B cell (primary cell): ENCODE measurements around the gene YEATS2. TPM values are rescaled to one million over a fixed set of nuclear protein-coding genes. Genes with fewer than 3 reads are reported as not detected.

Experiments
- ATAC-seq: fragments of 200-7000 bp; cut with Tn5 transposase; one replicate; pipeline ENCODE4 v1.10.0; 2021; ENCODE audit warnings: low read depth, mild to moderate bottlenecking, moderate number of reproducible peaks, moderate library complexity
- CTCF ChIA-PET: fragments of 350-600 bp; sonication (Branson Sonifier 250); formaldehyde crosslinking; loops from one replicate; lab custom pipeline; 2021; ENCODE audit warnings: antibody characterized with exemption, inconsistent platforms; lab: Charles Lee
- POLR2A ChIA-PET: fragments of 350-600 bp; sonication (Branson Sonifier 250); formaldehyde crosslinking; loops from one replicate; lab custom pipeline; 2021; ENCODE audit warnings: antibody characterized with exemption; lab: Charles Lee
- DNase-seq: peaks from one replicate; pipeline ENCODE4 v3.0.0; 2013
- H2AFZ ChIP-seq: 2 replicates; pipeline ENCODE4 v1.6.1; 2012; ENCODE audit warnings: mild to moderate bottlenecking, low read depth, low read length; ENCODE audit not compliant: insufficient read depth, poor library complexity, severe bottlenecking
- H3K27ac ChIP-seq, 2 donors: 1 replicate in 1 of 2; 2 replicates in 1 of 2; pipeline ENCODE4 v1.5.1; 2012 to 2013; ENCODE audit warnings: low read length in 2 of 2, mild to moderate bottlenecking in 2 of 2, moderate library complexity in 1 of 2
- H3K27me3 ChIP-seq, 4 experiments: fragments of 200-600 bp in 1 of 4; sonication (generic) in 1 of 4; replicated peaks in 1 of 4; 1 replicate in 2 of 4; 2 replicates in 2 of 4; pipeline versions ENCODE4 v1.6.1 to v1.7.0; 2013 to 2016; ENCODE audit warnings: low read length in 3 of 4, mild to moderate bottlenecking in 2 of 4, mixed read lengths in 1 of 4, moderate library complexity in 1 of 4; ENCODE audit not compliant: insufficient read depth in 4 of 4, control insufficient read depth in 3 of 4; ENCODE audit errors: control extremely low read depth in 1 of 4
- H3K36me3 ChIP-seq, 2 experiments: replicated peaks in 1 of 2; 1 replicate in 1 of 2; 2 replicates in 1 of 2; pipeline versions ENCODE4 v1.6.1 to v1.7.1; 2013; ENCODE audit warnings: low read length in 1 of 2; ENCODE audit not compliant: insufficient read depth in 2 of 2, control insufficient read depth in 1 of 2; ENCODE audit errors: control extremely low read depth in 1 of 2, extremely low read depth in 1 of 2
- H3K4me1 ChIP-seq, 2 donors: fragments of 200-600 bp in 1 of 2; sonication (generic) in 1 of 2; 1 replicate in 1 of 2; 2 replicates in 1 of 2; pipeline versions ENCODE4 v1.5.1 to v1.6.1; 2013 to 2017; ENCODE audit warnings: low read length in 2 of 2; ENCODE audit not compliant: control insufficient read depth in 2 of 2, insufficient read depth in 2 of 2
- H3K4me2 ChIP-seq: replicated peaks from 2 replicates; pipeline ENCODE3; 2012; ENCODE audit warnings: mild to moderate bottlenecking, low read depth, low read length; ENCODE audit not compliant: poor library complexity, severe bottlenecking
- H3K4me3 ChIP-seq, 5 experiments: fragments of 200-600 bp in 1 of 5; sonication (generic) in 1 of 5; 1 replicate in 3 of 5; 2 replicates in 2 of 5; pipeline versions ENCODE4 v1.5.1 to v1.7.0; 2011 to 2016; ENCODE audit warnings: low read length in 4 of 5, mild to moderate bottlenecking in 4 of 5, low read depth in 2 of 5, control low read depth in 1 of 5, moderate library complexity in 1 of 5; ENCODE audit not compliant: insufficient read depth in 1 of 5; ENCODE audit errors: control extremely low read depth in 1 of 5, extremely low read depth in 1 of 5
- H3K79me2 ChIP-seq: fragments of 200-600 bp; sonication (generic); one replicate; pipeline ENCODE4 v1.6.0; 2016; ENCODE audit warnings: low read length; ENCODE audit not compliant: control insufficient read depth, insufficient read depth
- H3K9ac ChIP-seq: fragments of 200-600 bp; sonication (generic); 2 replicates; pipeline ENCODE4 v1.6.1; 2017; ENCODE audit warnings: mild to moderate bottlenecking, low read length, moderate library complexity
- H3K9me3 ChIP-seq, 3 donors: one replicate each; pipeline versions ENCODE4 v1.6.1 to v1.7.1; 2013; ENCODE audit warnings: low read length in 2 of 3; ENCODE audit not compliant: control insufficient read depth in 2 of 3, insufficient read depth in 1 of 3; ENCODE audit errors: control extremely low read depth in 1 of 3
- H4K20me1 ChIP-seq: 2 replicates; pipeline ENCODE4 v1.6.0; 2012; ENCODE audit warnings: mild to moderate bottlenecking, low read length; ENCODE audit not compliant: insufficient read depth, control insufficient read depth, poor library complexity, severe bottlenecking
- H3K27ac Mint-ChIP-seq: one replicate; pipeline ENCODE4 v1.8.0; 2021; ENCODE audit warnings: mixed read lengths
- H3K27me3 Mint-ChIP-seq: one replicate; pipeline ENCODE4 v1.8.0; 2021; ENCODE audit warnings: mixed read lengths
- H3K4me1 Mint-ChIP-seq: one replicate; pipeline ENCODE4 v1.8.0; 2021; ENCODE audit warnings: mixed read lengths
- H3K4me3 Mint-ChIP-seq: one replicate; pipeline ENCODE4 v1.8.0; 2021; ENCODE audit warnings: mixed read lengths
- H3K9me3 Mint-ChIP-seq: one replicate; pipeline ENCODE4 v1.8.0; 2022; ENCODE audit warnings: mixed read lengths; ENCODE audit not compliant: insufficient read depth
- EZH2 ChIP-seq: IDR thresholded peaks from 2 replicates; pipeline ENCODE4 v1.6.1; 2012; ENCODE audit warnings: borderline replicate concordance, low read depth, mild to moderate bottlenecking, moderate library complexity, low read length; ENCODE audit not compliant: insufficient read depth, poor library complexity, severe bottlenecking
- WGBS: methylation state at CpG from one replicate; pipeline ENCODE4 v1.1.5; 2013; ENCODE audit warnings: missing lambda C conversion rate; ENCODE audit not compliant: insufficient coverage; 5-methylcytosine and 5-hydroxymethylcytosine counted together
- intact Hi-C: fragments of 100-400 bp; cut with micrococcal nuclease; formaldehyde crosslinking; loops from one replicate; pipeline ENCODE4 v1.10.0; 2022
- polyA plus RNA-seq: library from polyadenylated mRNA; depleted of rRNA; stranded (reverse); fragments of >200 nt; gene quantifications from 2 replicates; pipeline ENCODE4 v1.2.3, GENCODE V29; 2012
- total RNA-seq, 2 donors: library from RNA; stranded (reverse); fragments of 120-200 nt in 1 of 2; gene quantifications; 1 replicate in 1 of 2; 2 replicates in 1 of 2; pipeline versions ENCODE4 v1.2.3 to v1.2.4, GENCODE V29; 2013 to 2022
- TF ChIP-seq, protein P1 (sequence below): fragments of 200-600 bp; IDR thresholded peaks from one replicate; pipeline ENCODE4 v1.8.0; 2022; ENCODE audit warnings: antibody characterized with exemption, mild to moderate bottlenecking

Gene YEATS2
- total and polyA plus RNA-seq, 2 donors (not counting 1 experiment from before 2014, with no cell fraction given), result 21.8 to 26.7 TPM

GRCh38 chr3:183690402-183690995 lies 7.1 kb upstream of the YEATS2 start:
- TF ChIP-seq, protein P1, sequence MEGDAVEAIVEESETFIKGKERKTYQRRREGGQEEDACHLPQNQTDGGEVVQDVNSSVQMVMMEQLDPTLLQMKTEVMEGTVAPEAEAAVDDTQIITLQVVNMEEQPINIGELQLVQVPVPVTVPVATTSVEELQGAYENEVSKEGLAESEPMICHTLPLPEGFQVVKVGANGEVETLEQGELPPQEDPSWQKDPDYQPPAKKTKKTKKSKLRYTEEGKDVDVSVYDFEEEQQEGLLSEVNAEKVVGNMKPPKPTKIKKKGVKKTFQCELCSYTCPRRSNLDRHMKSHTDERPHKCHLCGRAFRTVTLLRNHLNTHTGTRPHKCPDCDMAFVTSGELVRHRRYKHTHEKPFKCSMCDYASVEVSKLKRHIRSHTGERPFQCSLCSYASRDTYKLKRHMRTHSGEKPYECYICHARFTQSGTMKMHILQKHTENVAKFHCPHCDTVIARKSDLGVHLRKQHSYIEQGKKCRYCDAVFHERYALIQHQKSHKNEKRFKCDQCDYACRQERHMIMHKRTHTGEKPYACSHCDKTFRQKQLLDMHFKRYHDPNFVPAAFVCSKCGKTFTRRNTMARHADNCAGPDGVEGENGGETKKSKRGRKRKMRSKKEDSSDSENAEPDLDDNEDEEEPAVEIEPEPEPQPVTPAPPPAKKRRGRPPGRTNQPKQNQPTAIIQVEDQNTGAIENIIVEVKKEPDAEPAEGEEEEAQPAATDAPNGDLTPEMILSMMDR, result no peak
- TF ChIP-seq EZH2, result no peak
- DNase-seq, result no peak
- H3K4me1 Mint-ChIP-seq, result no peaks in the 10 kb centered on the region
- Histone ChIP-seq H3K79me2 (no peaks in the 10 kb centered on the region), H3K4me3 (no peak overlapping the region), H3K4me2 (no peak overlapping the region), H2AFZ (no peak overlapping the region), H3K36me3 (no peaks in the 10 kb centered on the region), H3K27me3 (no peaks in the 10 kb centered on the region), H4K20me1 (no peaks in the 10 kb centered on the region), H3K9ac (no peak overlapping the region), H3K27ac (no peak overlapping the region), H3K4me1 (no peaks in the 10 kb centered on the region), H3K9me3 (no peaks in the 10 kb centered on the region)
- H3K4me3 Mint-ChIP-seq, result no peak overlapping the region
- intact Hi-C loops, result no loop called here
- ATAC-seq, result no peak
- H3K27ac Mint-ChIP-seq, result no peak overlapping the region
- 99% methylated on average over 10 of the region's 11 CpGs for WGBS
- ChIA-PET POLR2A (no interaction called here), CTCF (no interaction called here)
- no peaks in the 10 kb centered on the region for H3K27me3 Mint-ChIP-seq
- H3K9me3 Mint-ChIP-seq, result no peaks in the 10 kb centered on the region

- WGBS, result 86% methylated on average over 1 of the region's 10 CpGs
Measured at GRCh38 chr3:183692436-183692835, 5.2 kb upstream of the YEATS2 start.

More at GRCh38 chr3:183692436-183692835, 5.2 kb upstream of the YEATS2 start:
- H3K4me1 Mint-ChIP-seq, result peaks cover 5% of the 10 kb centered on the region
- no peak overlapping the region for H3K27ac Mint-ChIP-seq
- Histone ChIP-seq H3K4me3 (no peak overlapping the region), H3K9me3 (no peaks in the 10 kb centered on the region), H3K4me2 (no peak overlapping the region), H3K9ac (no peak overlapping the region), H2AFZ (no peak overlapping the region), H4K20me1 (no peaks in the 10 kb centered on the region), H3K4me1 (peaks cover 4 to 5% of the 10 kb centered on the region in 2 donors), H3K79me2 (peaks cover 13% of the 10 kb centered on the region), H3K36me3 (no peaks in the 10 kb centered on the region), H3K27me3 (no peaks in the 10 kb centered on the region), H3K27ac (no peak overlapping the region)
- no peak for ATAC-seq
- no peaks in the 10 kb centered on the region for H3K9me3 Mint-ChIP-seq
- ChIA-PET CTCF (no interaction called here), POLR2A (no interaction called here)
- no peaks in the 10 kb centered on the region for H3K27me3 Mint-ChIP-seq
- no peak for DNase-seq
- H3K4me3 Mint-ChIP-seq, result no peak overlapping the region
- intact Hi-C loops, result no loop called here
- no peak for TF ChIP-seq EZH2
- TF ChIP-seq, protein P1, result no peak
